HEK293 (cell line): Measurements from ENCODE around the gene MOCS3.

Experiments
- GLI2 ChIP-seq: fragments of 450-650 bp; formaldehyde crosslinking; IDR thresholded peaks from 2 replicates; pipeline ENCODE4; 2017; ENCODE audit warnings: missing biosample characterization, missing genetic modification characterization, low read depth, borderline replicate concordance
- HOXA7 ChIP-seq: sonication (generic); formaldehyde crosslinking; IDR thresholded peaks from 2 replicates; pipeline ENCODE4 v1.8.1; 2022; ENCODE audit warnings: missing genetic modification reagents, borderline replicate concordance
- PRDM1 ChIP-seq: fragments of 450-650 bp; formaldehyde crosslinking; IDR thresholded peaks from 2 replicates; pipeline ENCODE4; 2016; ENCODE audit warnings: missing biosample characterization, missing genetic modification characterization
- REPIN1 ChIP-seq: fragments of 450-650 bp; formaldehyde crosslinking; IDR thresholded peaks from 2 replicates; pipeline ENCODE4 v1.5.1; 2017; ENCODE audit warnings: missing biosample characterization, missing genetic modification characterization, low read depth
- SALL2 ChIP-seq: fragments of 450-650 bp; formaldehyde crosslinking; IDR thresholded peaks from 2 replicates; pipeline ENCODE4 v1.5.0; 2017; ENCODE audit warnings: missing biosample characterization, mild to moderate bottlenecking, missing genetic modification characterization, borderline replicate concordance
- SP3 ChIP-seq: fragments of 450-650 bp; formaldehyde crosslinking; IDR thresholded peaks from 2 replicates; pipeline ENCODE4 v1.5.1; 2016; ENCODE audit warnings: missing biosample characterization, missing genetic modification characterization
- ZFP3 ChIP-seq: fragments of 450-650 bp; formaldehyde crosslinking; IDR thresholded peaks from 2 replicates; pipeline ENCODE4 v1.5.1; 2016; ENCODE audit warnings: low read depth, missing biosample characterization, missing genetic modification characterization
- ZFP37 ChIP-seq: fragments of 450-650 bp; formaldehyde crosslinking; IDR thresholded peaks from 2 replicates; pipeline ENCODE4 v1.5.1; 2016; ENCODE audit warnings: missing biosample characterization, missing genetic modification characterization
- ZFP69B ChIP-seq: fragments of 450-650 bp; formaldehyde crosslinking; IDR thresholded peaks from 2 replicates; pipeline ENCODE4 v1.5.1; 2016; ENCODE audit warnings: missing biosample characterization, missing genetic modification characterization
- ZNF114 ChIP-seq: fragments of 450-650 bp; formaldehyde crosslinking; IDR thresholded peaks from 2 replicates; pipeline ENCODE4 v1.5.0; 2017; ENCODE audit warnings: missing biosample characterization, missing genetic modification characterization
- ZNF121 ChIP-seq: fragments of 450-650 bp; formaldehyde crosslinking; IDR thresholded peaks from 2 replicates; pipeline ENCODE4 v1.5.1; 2016; ENCODE audit warnings: missing biosample characterization, missing genetic modification characterization
- ZNF146 ChIP-seq: fragments of 450-650 bp; formaldehyde crosslinking; IDR thresholded peaks from 2 replicates; pipeline ENCODE4 v1.5.1; 2016; ENCODE audit warnings: missing biosample characterization, missing genetic modification characterization
- ZNF155 ChIP-seq: fragments of 450-650 bp; formaldehyde crosslinking; IDR thresholded peaks from 2 replicates; pipeline ENCODE4 v1.5.1; 2016; ENCODE audit warnings: missing biosample characterization, missing genetic modification characterization
- ZNF175 ChIP-seq: fragments of 450-650 bp; formaldehyde crosslinking; IDR thresholded peaks from 2 replicates; pipeline ENCODE4 v1.5.1; 2016; ENCODE audit warnings: missing biosample characterization, missing genetic modification characterization
- ZNF211 ChIP-seq: fragments of 450-650 bp; formaldehyde crosslinking; IDR thresholded peaks from 2 replicates; pipeline ENCODE4 v1.5.1; 2016; ENCODE audit warnings: low read depth, missing biosample characterization, missing genetic modification characterization
- ZNF221 ChIP-seq: fragments of 450-650 bp; formaldehyde crosslinking; IDR thresholded peaks from 2 replicates; pipeline ENCODE4 v1.5.1; 2017; ENCODE audit warnings: missing biosample characterization, missing genetic modification characterization, borderline replicate concordance
- ZNF350 ChIP-seq: fragments of 450-650 bp; formaldehyde crosslinking; IDR thresholded peaks from 2 replicates; pipeline ENCODE4 v1.5.0; 2017; ENCODE audit warnings: missing biosample characterization, mild to moderate bottlenecking, missing genetic modification characterization
- ZNF354C ChIP-seq: fragments of 450-650 bp; formaldehyde crosslinking; IDR thresholded peaks from 2 replicates; pipeline ENCODE4 v1.5.1; 2016; ENCODE audit warnings: missing biosample characterization, missing genetic modification characterization, low read depth, borderline replicate concordance
- ZNF404 ChIP-seq: fragments of 450-650 bp; formaldehyde crosslinking; IDR thresholded peaks from 2 replicates; pipeline ENCODE4 v1.5.1; 2017; ENCODE audit warnings: missing biosample characterization, missing genetic modification characterization
- ZNF501 ChIP-seq: fragments of 450-650 bp; formaldehyde crosslinking; IDR thresholded peaks from 2 replicates; pipeline ENCODE4 v1.5.1; 2016; ENCODE audit warnings: missing biosample characterization, missing genetic modification characterization
- ZNF530 ChIP-seq: fragments of 450-650 bp; formaldehyde crosslinking; IDR thresholded peaks from 2 replicates; pipeline ENCODE4 v1.5.1; 2016; ENCODE audit warnings: low read depth, missing biosample characterization, missing genetic modification characterization
- ZNF544 ChIP-seq: fragments of 450-650 bp; formaldehyde crosslinking; IDR thresholded peaks from 2 replicates; pipeline ENCODE4 v1.5.0; 2017; ENCODE audit warnings: missing biosample characterization, missing genetic modification characterization
- ZNF549 ChIP-seq: fragments of 450-650 bp; IDR thresholded peaks from 2 replicates; pipeline ENCODE4 v1.5.1; 2018; ENCODE audit warnings: missing biosample characterization, missing genetic modification characterization, mild to moderate bottlenecking, inconsistent platforms, moderate library complexity
- ZNF626 ChIP-seq: fragments of 450-650 bp; sonication (Bioruptor Pico); formaldehyde crosslinking; IDR thresholded peaks from 2 replicates; pipeline ENCODE4 v1.5.1; 2018; ENCODE audit warnings: missing biosample characterization, missing genetic modification characterization, inconsistent platforms
- ZNF658 ChIP-seq: fragments of 450-650 bp; formaldehyde crosslinking; IDR thresholded peaks from 2 replicates; pipeline ENCODE4; 2016; ENCODE audit warnings: missing biosample characterization, missing genetic modification characterization
- ZNF785 ChIP-seq: fragments of 450-650 bp; formaldehyde crosslinking; IDR thresholded peaks from 2 replicates; pipeline ENCODE4 v1.5.1; 2016; ENCODE audit warnings: missing biosample characterization, missing genetic modification characterization
- ZXDB ChIP-seq: fragments of 450-650 bp; formaldehyde crosslinking; IDR thresholded peaks from 2 replicates; pipeline ENCODE4 v1.5.1; 2016; ENCODE audit warnings: missing biosample characterization, missing genetic modification characterization
- TF ChIP-seq, protein P1 (sequence below): fragments of 450-650 bp; formaldehyde crosslinking; IDR thresholded peaks from 2 replicates; pipeline ENCODE4 v1.5.1; 2016; ENCODE audit warnings: missing biosample characterization, missing genetic modification characterization, borderline replicate concordance
- TF ChIP-seq, protein P2 (sequence below): fragments of 450-650 bp; formaldehyde crosslinking; IDR thresholded peaks from 2 replicates; pipeline ENCODE4 v1.5.1; 2016; ENCODE audit warnings: missing biosample characterization, missing genetic modification characterization
- TF ChIP-seq, protein P3 (sequence below): fragments of 450-650 bp; formaldehyde crosslinking; IDR thresholded peaks from 2 replicates; pipeline ENCODE4 v1.5.1; 2016; ENCODE audit warnings: missing biosample characterization, missing genetic modification characterization
- TF ChIP-seq, protein P4 (sequence below): fragments of 450-650 bp; formaldehyde crosslinking; IDR thresholded peaks from 2 replicates; pipeline ENCODE4 v1.5.1; 2017; ENCODE audit warnings: missing biosample characterization, missing genetic modification characterization

The MOCS3 gene

DNA sequence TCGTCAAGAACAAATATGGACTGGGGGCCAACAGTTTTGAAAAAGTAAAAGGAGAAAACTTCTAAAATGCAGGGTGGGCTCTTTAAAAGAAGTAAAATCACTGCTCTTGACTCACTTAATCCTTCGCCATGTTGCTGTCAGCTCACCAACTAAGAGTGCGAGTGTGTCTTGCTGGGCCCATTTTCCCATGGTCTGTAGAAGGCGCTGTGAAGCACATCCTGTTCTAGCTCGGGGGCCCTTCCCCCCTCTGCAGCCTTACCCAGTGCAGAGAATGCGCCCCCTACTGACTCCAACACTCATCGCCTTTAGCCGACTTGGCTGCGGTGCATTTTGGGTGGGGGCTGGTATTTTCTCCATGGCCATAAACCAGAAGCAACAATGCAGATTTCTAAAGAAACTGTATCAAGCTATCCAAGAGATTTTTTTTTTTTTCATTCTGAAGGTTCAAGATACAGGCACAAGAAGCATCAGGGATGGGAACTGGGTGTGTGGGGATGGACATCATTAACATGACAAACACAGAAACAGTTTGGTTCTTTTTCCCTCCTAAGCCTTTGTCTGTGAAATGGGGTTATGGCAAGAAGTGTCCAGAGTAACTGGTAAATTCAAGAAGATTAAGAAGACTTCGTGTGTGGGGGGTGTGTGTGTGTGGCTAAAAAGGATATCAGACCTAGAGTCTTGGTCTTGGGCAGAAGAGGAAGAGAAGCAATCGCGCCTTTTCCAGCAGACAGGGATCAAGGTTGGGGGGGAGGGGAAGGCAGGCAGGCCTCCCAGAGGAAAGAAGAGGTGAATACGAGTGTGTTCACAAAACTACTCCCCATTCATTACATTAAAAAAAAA is 29.1 kb upstream of the MOCS3 start (continued):
- TF ChIP-seq, protein P1, sequence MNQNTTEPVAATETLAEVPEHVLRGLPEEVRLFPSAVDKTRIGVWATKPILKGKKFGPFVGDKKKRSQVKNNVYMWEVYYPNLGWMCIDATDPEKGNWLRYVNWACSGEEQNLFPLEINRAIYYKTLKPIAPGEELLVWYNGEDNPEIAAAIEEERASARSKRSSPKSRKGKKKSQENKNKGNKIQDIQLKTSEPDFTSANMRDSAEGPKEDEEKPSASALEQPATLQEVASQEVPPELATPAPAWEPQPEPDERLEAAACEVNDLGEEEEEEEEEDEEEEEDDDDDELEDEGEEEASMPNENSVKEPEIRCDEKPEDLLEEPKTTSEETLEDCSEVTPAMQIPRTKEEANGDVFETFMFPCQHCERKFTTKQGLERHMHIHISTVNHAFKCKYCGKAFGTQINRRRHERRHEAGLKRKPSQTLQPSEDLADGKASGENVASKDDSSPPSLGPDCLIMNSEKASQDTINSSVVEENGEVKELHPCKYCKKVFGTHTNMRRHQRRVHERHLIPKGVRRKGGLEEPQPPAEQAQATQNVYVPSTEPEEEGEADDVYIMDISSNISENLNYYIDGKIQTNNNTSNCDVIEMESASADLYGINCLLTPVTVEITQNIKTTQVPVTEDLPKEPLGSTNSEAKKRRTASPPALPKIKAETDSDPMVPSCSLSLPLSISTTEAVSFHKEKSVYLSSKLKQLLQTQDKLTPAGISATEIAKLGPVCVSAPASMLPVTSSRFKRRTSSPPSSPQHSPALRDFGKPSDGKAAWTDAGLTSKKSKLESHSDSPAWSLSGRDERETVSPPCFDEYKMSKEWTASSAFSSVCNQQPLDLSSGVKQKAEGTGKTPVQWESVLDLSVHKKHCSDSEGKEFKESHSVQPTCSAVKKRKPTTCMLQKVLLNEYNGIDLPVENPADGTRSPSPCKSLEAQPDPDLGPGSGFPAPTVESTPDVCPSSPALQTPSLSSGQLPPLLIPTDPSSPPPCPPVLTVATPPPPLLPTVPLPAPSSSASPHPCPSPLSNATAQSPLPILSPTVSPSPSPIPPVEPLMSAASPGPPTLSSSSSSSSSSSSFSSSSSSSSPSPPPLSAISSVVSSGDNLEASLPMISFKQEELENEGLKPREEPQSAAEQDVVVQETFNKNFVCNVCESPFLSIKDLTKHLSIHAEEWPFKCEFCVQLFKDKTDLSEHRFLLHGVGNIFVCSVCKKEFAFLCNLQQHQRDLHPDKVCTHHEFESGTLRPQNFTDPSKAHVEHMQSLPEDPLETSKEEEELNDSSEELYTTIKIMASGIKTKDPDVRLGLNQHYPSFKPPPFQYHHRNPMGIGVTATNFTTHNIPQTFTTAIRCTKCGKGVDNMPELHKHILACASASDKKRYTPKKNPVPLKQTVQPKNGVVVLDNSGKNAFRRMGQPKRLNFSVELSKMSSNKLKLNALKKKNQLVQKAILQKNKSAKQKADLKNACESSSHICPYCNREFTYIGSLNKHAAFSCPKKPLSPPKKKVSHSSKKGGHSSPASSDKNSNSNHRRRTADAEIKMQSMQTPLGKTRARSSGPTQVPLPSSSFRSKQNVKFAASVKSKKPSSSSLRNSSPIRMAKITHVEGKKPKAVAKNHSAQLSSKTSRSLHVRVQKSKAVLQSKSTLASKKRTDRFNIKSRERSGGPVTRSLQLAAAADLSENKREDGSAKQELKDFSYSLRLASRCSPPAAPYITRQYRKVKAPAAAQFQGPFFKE (tag by site-specific recombination): no peak
- TF ChIP-seq ZFP69B (peak; percentile 85), ZNF354C (tag by site-specific recombination) (no peak), ZNF501 (tag by site-specific recombination) (peak; percentile 56; the same call in 1 of the 2 replicates), ZNF175 (tag by site-specific recombination) (no peak), ZNF626 (no peak), ZNF530 (no peak), ZNF785 (tag by site-specific recombination) (no peak), ZNF121 (no peak), PRDM1 (tag by site-specific recombination) (peak; percentile 70), HOXA7 (CRISPR knock-in tag) (no peak), GLI2 (no peak), ZNF404 (tag by site-specific recombination) (no peak), ZFP37 (tag by site-specific recombination) (0 out of 2 replicates have a peak, but pooled peaks have one; percentile 46), ZNF211 (no peak), REPIN1 (tag by site-specific recombination) (no peak), ZNF146 (tag by site-specific recombination) (no peak), ZNF221 (no peak), ZNF350 (tag by site-specific recombination) (no peak), SALL2 (tag by site-specific recombination) (no peak), ZNF114 (tag by site-specific recombination) (no peak), ZNF155 (tag by site-specific recombination) (no peak), ZXDB (peak; percentile 43), ZNF544 (tag by site-specific recombination) (no peak), ZNF549 (tag by site-specific recombination) (no peak), ZFP3 (tag by site-specific recombination) (no peak), ZNF658 (no peak), SP3 (tag by site-specific recombination) (peak; percentile 31; the same call in 1 of the 2 replicates)
- TF ChIP-seq, protein P2, sequence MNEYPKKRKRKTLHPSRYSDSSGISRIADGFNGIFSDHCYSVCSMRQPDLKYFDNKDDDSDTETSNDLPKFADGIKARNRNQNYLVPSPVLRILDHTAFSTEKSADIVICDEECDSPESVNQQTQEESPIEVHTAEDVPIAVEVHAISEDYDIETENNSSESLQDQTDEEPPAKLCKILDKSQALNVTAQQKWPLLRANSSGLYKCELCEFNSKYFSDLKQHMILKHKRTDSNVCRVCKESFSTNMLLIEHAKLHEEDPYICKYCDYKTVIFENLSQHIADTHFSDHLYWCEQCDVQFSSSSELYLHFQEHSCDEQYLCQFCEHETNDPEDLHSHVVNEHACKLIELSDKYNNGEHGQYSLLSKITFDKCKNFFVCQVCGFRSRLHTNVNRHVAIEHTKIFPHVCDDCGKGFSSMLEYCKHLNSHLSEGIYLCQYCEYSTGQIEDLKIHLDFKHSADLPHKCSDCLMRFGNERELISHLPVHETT (tag by site-specific recombination): peak; percentile 70
- TF ChIP-seq, protein P3, sequence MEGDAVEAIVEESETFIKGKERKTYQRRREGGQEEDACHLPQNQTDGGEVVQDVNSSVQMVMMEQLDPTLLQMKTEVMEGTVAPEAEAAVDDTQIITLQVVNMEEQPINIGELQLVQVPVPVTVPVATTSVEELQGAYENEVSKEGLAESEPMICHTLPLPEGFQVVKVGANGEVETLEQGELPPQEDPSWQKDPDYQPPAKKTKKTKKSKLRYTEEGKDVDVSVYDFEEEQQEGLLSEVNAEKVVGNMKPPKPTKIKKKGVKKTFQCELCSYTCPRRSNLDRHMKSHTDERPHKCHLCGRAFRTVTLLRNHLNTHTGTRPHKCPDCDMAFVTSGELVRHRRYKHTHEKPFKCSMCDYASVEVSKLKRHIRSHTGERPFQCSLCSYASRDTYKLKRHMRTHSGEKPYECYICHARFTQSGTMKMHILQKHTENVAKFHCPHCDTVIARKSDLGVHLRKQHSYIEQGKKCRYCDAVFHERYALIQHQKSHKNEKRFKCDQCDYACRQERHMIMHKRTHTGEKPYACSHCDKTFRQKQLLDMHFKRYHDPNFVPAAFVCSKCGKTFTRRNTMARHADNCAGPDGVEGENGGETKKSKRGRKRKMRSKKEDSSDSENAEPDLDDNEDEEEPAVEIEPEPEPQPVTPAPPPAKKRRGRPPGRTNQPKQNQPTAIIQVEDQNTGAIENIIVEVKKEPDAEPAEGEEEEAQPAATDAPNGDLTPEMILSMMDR: peak; percentile 96
- TF ChIP-seq, protein P4, sequence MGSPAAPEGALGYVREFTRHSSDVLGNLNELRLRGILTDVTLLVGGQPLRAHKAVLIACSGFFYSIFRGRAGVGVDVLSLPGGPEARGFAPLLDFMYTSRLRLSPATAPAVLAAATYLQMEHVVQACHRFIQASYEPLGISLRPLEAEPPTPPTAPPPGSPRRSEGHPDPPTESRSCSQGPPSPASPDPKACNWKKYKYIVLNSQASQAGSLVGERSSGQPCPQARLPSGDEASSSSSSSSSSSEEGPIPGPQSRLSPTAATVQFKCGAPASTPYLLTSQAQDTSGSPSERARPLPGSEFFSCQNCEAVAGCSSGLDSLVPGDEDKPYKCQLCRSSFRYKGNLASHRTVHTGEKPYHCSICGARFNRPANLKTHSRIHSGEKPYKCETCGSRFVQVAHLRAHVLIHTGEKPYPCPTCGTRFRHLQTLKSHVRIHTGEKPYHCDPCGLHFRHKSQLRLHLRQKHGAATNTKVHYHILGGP (tag by site-specific recombination): no peak
